Body of pancreas (tissue), 4 donors: ENCODE results near the gene IFNLR1. TPM values are rescaled to one million over a fixed set of nuclear protein-coding genes. Genes with fewer than 3 reads are reported as not detected.

Experiments used
- ATAC-seq: fragments of 150-250 bp; one replicate; pipeline ENCODE4 v1.9.1; 2016
- DNase-seq, 4 donors: peaks; one replicate each; pipeline ENCODE4 v3.0.0-alpha.2; 2019
- H3K27ac ChIP-seq, 4 donors: fragments of 200-600 bp; sonication (generic); 1 replicate in 3 of 4; 2 replicates in 1 of 4; pipeline versions ENCODE4 v1.5.1 to v1.6.1; 2016 to 2019; ENCODE audit warnings: mild to moderate bottlenecking in 1 of 4, mixed read lengths in 1 of 4, moderate library complexity in 1 of 4
- H3K27me3 ChIP-seq, 2 donors: fragments of 200-600 bp; sonication (generic); one replicate each; pipeline ENCODE4 v1.6.0; 2016; ENCODE audit warnings: mild to moderate bottlenecking in 1 of 2
- H3K36me3 ChIP-seq, 2 donors: fragments of 200-600 bp; sonication (generic); replicated peaks in 1 of 2; 2 replicates each; pipeline ENCODE4 v1.5.1; 2016; ENCODE audit warnings: low read depth in 2 of 2; ENCODE audit not compliant: insufficient read depth in 1 of 2
- H3K4me1 ChIP-seq: fragments of 200-600 bp; sonication (generic); one replicate; pipeline ENCODE4 v1.6.0; 2016
- H3K4me3 ChIP-seq, 2 donors: fragments of 200-600 bp; sonication (generic); 1 replicate in 1 of 2; 2 replicates in 1 of 2; pipeline ENCODE4 v1.5.1; 2016 to 2019
- H3K9me3 ChIP-seq, 3 donors: fragments of 200-600 bp; sonication (generic); 1 replicate in 2 of 3; 2 replicates in 1 of 3; pipeline ENCODE4 v1.5.1; 2016
- POLR2A ChIP-seq, 3 donors: fragments of 450-650 bp; IDR thresholded peaks; one replicate each; pipeline ENCODE4 v1.6.1; 2016; ENCODE audit warnings: antibody characterized with exemption in 3 of 3, mild to moderate bottlenecking in 2 of 3
- WGBS, 2 donors: methylation state at CpG; one replicate each; pipeline ENCODE4 v1.1.5; 2017; 5-methylcytosine and 5-hydroxymethylcytosine counted together
- intact Hi-C: fragments of 100-400 bp; cut with DNase I; formaldehyde crosslinking; loops from one replicate; pipeline ENCODE4 v1.15.1; 2023
- total RNA-seq, 2 donors: library from RNA; depleted of rRNA; stranded (reverse); fragments of >200 nt; gene quantifications; one replicate each; pipeline ENCODE4 v1.1.0, GENCODE V29; 2016
- TF ChIP-seq, protein P1 (sequence below), 7 experiments: fragments of 450-650 bp in 4 of 7; fragments of 200-600 bp in 3 of 7; sonication (generic) in 3 of 7; IDR thresholded peaks; one replicate each; pipeline ENCODE4 v1.5.1; 2016 to 2019; ENCODE audit warnings: antibody characterized with exemption in 7 of 7

Gene IFNLR1
- total RNA-seq, 2 donors from 2014 or later: 4.6 to 5.4 TPM

DNA sequence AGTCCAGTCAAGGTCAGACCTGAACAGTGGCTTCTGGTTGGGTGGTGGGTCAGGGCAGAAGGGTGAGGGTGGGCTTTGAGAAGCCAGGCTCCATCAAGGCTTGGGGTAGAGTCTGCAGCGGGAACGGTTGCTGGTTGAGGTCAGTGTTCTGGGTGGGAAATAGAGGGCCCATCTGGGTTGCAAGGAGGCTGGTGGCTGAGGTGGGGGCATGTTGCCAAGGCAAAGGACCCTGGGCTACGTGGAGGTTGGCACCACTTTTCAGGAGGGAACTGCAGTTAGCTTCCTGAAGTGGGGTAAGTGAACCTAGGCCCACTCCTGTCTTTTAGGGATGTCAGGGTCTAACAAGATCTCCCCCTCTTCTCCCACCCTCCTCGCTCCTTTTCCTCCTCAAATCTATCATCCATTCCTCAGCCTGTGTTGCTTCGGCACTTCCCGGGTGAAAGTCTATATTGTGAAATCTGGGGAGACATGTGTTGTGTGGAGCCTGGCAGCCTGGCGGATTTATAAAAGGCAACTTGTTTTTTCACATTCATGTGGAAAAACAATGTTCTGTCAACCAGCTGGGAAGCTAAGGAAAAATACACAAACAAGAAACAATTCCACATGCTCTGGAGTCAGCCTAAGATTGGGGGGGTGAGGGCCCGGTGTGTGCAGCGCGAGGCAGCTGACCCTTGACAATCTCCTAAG, 45.6 kb downstream of the IFNLR1 start:
- peak; percentile 33 for ATAC-seq
- TF ChIP-seq POLR2A (IDR thresholded peaks at IDR 0.05): peak in 2 of 3 donors; percentile 45 to 50
- TF ChIP-seq, protein P1, sequence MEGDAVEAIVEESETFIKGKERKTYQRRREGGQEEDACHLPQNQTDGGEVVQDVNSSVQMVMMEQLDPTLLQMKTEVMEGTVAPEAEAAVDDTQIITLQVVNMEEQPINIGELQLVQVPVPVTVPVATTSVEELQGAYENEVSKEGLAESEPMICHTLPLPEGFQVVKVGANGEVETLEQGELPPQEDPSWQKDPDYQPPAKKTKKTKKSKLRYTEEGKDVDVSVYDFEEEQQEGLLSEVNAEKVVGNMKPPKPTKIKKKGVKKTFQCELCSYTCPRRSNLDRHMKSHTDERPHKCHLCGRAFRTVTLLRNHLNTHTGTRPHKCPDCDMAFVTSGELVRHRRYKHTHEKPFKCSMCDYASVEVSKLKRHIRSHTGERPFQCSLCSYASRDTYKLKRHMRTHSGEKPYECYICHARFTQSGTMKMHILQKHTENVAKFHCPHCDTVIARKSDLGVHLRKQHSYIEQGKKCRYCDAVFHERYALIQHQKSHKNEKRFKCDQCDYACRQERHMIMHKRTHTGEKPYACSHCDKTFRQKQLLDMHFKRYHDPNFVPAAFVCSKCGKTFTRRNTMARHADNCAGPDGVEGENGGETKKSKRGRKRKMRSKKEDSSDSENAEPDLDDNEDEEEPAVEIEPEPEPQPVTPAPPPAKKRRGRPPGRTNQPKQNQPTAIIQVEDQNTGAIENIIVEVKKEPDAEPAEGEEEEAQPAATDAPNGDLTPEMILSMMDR (IDR thresholded peaks at IDR 0.05): no peak
- Histone ChIP-seq H3K9me3 (no peaks in the 10 kb centered on the region), H3K4me1 (peaks cover 53% of the 10 kb centered on the region), H3K27ac (peak overlapping the region; percentile 93 to 96 (median 94)), H3K36me3 (no peaks in the 10 kb centered on the region), H3K27me3 (no peaks in the 10 kb centered on the region), H3K4me3 (peak overlapping the region; percentile 13 to 44)
- WGBS, 2 donors: 41 to 52% methylated on average over 10 of the region's 10 CpGs
- intact Hi-C loops: no loop called here
- peak in 3 of 4 donors; percentile 55 to 74 (median 61) for DNase-seq

DNA sequence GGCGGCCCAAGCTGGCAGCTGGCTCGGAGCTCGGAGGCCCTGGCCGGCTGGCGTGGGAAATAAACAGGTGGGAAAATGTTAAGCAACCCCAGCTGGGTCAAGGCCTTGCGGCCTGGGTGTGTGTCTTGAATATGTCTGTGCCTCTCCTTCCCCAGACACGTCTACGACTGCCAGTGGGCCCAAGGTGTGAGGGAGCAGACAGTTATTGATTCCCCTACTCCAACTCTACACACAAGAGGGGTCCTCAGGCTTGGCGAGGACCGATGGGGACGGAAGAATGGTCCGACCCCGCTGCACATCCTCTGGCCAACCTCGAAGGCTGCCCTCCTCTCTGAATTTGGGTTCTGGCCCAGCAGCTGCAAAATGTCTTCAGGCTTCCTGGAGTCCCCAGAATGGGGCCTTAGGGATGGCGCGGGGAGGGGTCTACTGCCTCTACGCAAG, 46.3 kb downstream of the IFNLR1 start:
- intact Hi-C loops: no loop called here

DNA sequence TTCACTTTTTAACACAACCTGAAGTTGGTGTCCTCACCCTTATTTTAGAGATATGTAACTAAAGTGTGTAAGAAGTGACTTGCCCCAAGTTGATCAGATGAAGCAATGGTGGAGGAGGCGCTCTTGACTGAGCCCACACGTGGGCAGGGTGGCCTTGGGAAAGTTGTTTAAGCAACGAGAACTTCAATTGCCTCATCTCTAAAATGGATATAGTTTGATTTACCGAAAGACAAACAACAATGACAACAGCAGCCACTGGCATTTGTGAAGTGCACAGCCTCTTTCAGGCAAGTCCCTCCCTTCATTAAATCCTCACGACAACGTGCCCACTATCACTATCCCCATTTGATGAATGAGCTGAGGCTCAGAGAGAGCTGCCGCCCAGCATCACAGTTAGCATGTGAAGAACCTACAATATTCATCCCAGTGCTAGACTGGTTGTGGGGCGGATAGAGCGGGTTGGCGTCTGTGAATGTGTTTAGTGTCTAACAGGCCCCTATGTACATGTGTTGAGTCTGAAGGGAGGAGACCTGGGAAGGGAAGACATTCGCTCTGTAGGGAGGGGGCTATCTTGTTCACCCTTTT, 47.2 kb downstream of the IFNLR1 start:
- intact Hi-C loops: no loop called here
- no peaks in the 10 kb centered on the region for H3K36me3 ChIP-seq
- peak; percentile 9 to 51 (median 11) for TF ChIP-seq POLR2A (IDR thresholded peaks at IDR 0.05)
- TF ChIP-seq, protein P1 (IDR thresholded peaks at IDR 0.05): no peak
- no peaks in the 10 kb centered on the region for H3K9me3 ChIP-seq
- peaks cover 64% of the 10 kb centered on the region for H3K4me1 ChIP-seq
- H3K27me3 ChIP-seq: no peaks in the 10 kb centered on the region
- ATAC-seq: peak; percentile 6
- H3K4me3 ChIP-seq: no peak overlapping the region
- 41 to 43% methylated on average over 11 of the region's 11 CpGs for WGBS, 2 donors
- peak; percentile 52 to 73 (median 68) for DNase-seq
- H3K27ac ChIP-seq: peak overlapping the region; percentile 93 to 96 (median 94)

More for the DNA sequence above, 46.3 kb downstream of the IFNLR1 start:
- H3K4me1 ChIP-seq: peaks cover 60% of the 10 kb centered on the region
- H3K9me3 ChIP-seq: no peaks in the 10 kb centered on the region
- ATAC-seq (peak; percentile 71), DNase-seq (peak; percentile 90 to 93 (median 92))
- H3K27me3 ChIP-seq: no peaks in the 10 kb centered on the region
- 52 to 55% methylated on average over 12 to 17 of the region's 17 CpGs for WGBS, 2 donors
- peak overlapping the region in 1 of 2 donors; percentile 13 for H3K4me3 ChIP-seq
- TF ChIP-seq, protein P1 (IDR thresholded peaks at IDR 0.05): no peak
- TF ChIP-seq POLR2A (IDR thresholded peaks at IDR 0.05): peak; percentile 64 to 78 (median 71)
- no peaks in the 10 kb centered on the region for H3K36me3 ChIP-seq
- peak overlapping the region; percentile 93 to 96 (median 94) for H3K27ac ChIP-seq

DNA sequence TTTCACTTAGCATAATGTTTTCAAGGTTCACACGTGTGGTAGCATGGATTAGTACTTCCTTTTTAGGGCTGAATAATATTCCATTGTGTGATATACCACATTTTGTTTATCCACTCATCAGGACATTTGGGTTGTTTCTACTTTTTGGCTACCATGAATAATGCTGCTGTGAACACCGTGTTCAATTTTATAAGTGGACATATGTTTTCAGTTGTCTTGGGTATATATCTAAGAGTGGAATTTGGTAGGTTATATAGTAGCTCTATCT, 47.9 kb downstream of the IFNLR1 start:
- peak overlapping the region; percentile 93 to 96 (median 94) for H3K27ac ChIP-seq
- intact Hi-C loops: no loop called here
- H3K9me3 ChIP-seq: no peaks in the 10 kb centered on the region
- no peaks in the 10 kb centered on the region for H3K36me3 ChIP-seq
- H3K4me3 ChIP-seq: no peak overlapping the region
- no peak for ATAC-seq
- no peak for TF ChIP-seq POLR2A (IDR thresholded peaks at IDR 0.05)
- TF ChIP-seq, protein P1 (IDR thresholded peaks at IDR 0.05): no peak
- peaks cover 65% of the 10 kb centered on the region for H3K4me1 ChIP-seq
- no peak for DNase-seq
- WGBS, 2 donors: 32 to 46% methylated on average over 2 of the region's 2 CpGs
- no peaks in the 10 kb centered on the region for H3K27me3 ChIP-seq
